GM18508 (cell line): ENCODE results near the gene ZNF8.
"Not testable (repeated sequence)": the region's sequence is repeated elsewhere in the genome, so short reads cannot be mapped to it uniquely, and the experiment has no call there.

ENCODE experiments used
- ATAC-seq: cut with Tn5 transposase; IDR thresholded peaks from one replicate; pipeline ENCODE4 v1.9.1; 2021; ENCODE audit warnings: moderate number of reproducible peaks; ENCODE audit not compliant: insufficient read depth, unreplicated experiment

ZNF8 gene

DNA sequence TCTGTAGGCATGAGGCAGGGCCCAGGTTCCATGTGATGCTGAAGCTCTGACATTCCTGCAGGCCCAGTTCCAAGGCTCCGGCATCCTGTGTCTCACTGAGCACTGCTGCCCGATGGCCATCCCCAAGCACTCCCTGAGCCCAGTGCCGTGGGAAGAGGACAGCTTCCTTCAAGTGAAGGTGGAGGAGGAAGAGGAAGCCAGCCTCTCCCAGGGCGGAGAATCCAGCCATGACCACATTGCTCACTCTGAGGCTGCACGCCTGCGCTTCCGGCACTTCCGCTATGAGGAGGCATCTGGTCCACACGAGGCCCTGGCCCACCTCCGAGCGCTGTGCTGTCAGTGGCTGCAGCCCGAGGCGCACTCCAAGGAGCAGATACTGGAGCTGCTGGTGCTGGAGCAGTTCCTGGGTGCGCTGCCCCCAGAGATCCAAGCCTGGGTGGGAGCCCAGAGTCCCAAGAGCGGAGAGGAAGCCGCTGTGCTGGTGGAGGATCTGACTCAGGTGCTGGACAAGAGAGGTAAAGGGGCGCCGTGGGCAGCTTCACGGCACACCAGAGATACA is 56.0 kb downstream of the ZNF8 start:
- ATAC-seq = no peak

DNA sequence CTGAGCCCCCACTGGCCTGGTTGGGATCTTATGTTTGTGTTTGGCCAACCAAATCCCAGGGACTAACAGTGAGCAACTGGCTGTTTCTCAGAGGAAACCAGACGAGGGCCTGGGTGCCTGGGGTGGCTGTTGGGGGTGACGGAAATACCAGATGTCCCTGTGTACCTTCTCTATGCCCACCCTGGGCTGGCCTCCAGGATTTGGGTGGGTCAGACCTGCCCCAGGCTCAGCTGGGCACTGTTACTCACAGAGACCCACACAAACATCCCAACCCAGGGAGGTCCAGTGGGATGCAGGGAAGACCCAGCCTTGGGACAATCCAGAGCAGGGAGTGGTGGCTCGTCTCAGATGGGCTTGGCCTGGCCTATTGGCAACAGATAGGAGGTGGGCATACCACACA is 56.9 kb downstream of the ZNF8 start:
- ATAC-seq = no peak

DNA sequence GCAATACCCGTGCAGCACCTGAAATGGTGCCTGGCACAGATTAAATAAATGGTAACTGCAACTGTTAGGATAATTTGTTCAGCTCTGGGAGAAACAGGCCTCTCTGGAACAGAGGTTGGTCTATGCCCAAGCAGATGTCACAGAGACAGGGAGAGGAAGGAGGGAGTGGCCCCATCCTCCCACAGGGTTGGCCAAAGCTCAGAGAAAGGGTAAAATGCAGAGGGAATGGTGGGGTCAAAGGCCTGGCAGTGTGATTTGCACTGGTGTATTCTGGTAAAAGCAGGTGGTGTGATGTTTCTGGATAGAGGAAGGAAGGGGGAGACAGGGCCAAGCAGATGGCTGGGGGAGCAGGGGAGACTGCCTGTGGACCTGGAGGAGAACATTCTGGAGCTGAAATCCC is 57.5 kb downstream of the ZNF8 start:
- ATAC-seq = no peak

DNA sequence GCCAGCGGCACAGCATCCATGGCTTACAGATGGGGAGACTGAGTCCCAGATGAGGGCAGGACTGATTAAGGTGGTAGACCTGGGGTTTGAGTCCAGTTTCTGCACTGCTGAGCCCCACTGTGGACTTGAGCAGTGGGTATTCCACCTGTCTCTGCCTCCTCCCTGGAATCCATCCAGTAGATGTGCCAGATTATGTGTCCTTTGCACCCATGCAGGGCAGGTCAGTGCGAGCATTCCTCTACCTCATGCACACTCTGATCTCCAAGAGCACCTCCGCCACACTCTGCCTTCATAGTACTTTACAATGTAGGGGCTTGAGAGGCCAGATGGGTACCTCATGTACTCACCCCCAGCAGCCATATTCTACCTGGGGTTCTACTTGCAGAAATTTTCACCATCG is 58.1 kb downstream of the ZNF8 start:
- no peak for ATAC-seq

DNA sequence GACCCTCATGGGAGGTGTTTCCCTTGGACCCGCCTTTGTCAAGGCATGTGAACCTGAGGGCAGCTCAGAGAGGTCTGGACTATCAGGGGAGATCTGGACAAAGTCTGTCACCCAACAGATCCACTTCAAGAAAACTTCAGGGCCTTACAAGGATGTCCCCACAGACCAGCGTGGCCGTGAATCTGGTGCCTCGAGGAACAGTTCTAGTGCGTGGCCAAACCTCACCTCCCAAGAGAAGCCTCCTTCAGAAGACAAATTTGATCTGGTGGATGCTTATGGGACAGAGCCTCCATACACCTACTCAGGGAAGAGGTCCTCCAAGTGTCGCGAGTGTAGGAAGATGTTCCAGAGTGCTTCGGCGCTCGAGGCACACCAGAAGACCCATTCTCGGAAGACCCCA is 59.6 kb downstream of the ZNF8 start:
- no peak for ATAC-seq

DNA sequence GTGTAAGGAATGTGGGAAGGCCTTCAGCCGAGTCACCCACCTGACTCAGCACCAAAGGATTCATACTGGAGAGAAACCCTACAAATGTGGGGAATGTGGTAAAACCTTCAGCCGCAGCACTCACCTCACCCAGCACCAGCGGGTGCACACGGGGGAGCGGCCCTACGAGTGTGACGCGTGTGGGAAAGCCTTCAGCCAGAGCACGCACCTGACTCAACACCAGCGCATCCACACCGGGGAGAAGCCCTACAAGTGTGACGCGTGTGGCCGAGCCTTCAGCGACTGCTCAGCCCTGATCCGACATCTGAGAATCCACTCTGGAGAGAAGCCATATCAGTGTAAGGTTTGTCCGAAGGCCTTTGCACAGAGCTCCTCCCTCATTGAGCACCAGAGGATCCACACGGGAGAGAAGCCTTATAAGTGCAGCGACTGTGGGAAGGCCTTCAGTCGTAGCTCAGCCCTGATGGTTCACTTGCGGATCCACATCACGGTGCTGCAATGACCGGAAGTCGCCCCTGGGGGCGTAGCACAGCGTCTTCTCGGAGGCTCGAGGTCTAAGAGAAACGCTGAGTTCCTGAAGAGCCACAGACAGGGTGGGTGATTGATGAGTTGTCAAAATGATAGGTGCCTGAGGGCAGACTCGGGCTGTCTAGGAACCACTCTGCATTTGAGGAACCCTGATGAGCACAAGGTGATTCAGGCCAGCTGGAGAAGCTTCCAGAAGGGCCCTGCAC is 60.2 kb downstream of the ZNF8 start:
- no peak for ATAC-seq

DNA sequence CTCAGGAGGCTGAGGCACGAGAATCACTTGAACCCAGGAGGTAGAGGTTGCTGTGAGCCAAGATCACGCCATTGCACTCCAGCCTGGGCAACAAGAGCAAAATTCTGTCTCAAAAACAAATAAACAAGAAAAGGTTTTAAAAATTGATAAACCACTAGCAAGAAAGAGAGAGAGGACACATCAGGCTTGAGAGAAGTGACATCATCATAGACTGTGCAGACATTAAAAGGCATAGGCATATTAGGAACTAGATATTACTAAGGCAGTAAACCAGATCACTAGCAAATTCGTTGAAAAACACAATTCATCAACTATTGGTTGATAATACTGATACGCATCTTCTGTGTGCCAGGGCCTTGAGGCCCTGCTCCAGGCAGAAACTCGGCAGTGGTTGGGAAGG is 66.8 kb downstream of the ZNF8 start:
- no peak for ATAC-seq

DNA sequence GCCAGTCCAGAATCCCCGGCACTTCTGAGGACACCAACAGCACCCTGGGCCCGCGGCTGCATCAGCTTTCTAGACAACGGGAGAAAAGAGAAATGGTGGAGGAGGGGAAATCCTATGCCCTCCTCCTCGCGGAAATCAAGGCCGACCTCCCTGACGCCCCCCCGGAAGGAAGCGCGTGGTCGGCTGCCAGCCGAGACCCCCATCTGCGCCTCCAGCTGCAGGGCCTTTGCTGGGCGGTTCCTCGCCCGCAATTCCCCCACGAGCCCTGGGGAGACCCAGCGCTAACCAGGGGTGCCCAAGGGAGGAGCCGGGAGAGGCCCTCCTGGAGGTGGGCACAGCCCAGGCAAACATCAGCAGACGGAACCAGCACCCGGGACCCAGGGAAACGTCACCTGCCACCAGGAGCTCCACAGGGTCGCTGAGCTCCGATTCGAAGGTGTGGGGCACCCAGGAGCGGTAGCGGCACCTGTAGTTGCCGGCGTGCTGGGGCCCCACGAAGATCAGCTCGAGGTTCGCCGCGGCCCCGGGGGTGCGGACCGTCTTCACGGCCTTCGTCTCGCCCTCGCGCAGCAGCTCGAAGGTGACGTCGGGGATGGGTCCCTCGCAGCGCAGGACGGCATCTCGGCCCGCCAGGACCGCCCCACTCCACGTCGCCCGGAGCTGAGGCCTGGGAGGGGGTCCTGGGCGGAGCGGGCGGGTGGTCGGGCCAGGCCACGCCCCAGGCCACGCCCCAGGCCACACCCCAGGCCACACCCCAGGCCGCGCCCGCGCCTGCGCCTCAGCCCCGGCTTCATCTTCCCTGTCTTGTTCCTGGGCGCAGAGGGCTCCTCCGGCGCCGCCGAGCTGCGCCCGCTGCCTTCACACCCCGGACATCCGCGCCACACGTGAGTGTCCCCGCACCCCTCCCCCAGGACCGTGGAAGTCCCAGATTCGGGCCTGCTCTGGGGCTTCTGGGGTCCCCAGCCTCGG is 68.5 kb downstream of the ZNF8 start:
- no peak for ATAC-seq

DNA sequence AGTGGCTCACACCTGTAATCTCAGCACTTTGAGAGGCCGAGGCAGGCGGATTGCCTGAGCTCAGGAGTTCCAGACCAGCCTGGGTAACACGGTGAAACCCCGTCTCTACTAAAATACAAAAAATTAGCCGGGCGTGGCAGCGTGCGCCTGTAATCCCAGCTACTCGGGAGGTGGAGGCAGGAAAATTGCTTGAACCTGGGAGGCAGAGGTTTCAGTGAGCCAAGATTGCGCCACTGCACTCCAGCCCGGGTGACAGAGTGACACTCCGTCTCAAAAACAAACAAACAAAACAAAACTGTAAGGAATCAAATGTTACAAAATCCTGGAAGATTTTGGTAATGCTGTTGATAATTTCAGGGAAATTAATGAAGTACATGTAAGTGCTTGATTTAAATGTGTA is 69.3 kb downstream of the ZNF8 start:
- not testable (repeated sequence) for ATAC-seq

DNA sequence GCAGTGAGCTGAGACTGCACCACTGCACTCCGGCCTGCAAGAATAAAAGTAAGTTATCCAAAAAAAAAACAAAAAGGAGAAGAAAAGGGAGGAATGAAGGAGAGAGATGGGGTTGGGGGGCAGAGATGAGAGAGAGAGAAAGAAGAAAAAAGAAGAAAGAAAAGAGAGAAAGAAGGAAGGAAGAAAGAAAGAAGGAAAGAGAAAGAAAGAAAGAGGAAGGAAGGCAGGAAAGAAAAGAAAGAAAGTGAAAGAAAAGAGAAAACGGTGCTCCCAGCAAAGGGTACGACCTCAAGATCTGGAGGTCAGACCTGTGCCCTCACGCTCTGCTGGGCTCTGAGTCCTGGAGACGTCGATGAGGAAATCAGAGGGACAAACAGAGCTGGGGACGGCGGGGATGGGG is 70.8 kb downstream of the ZNF8 start:
- no peak for ATAC-seq

DNA sequence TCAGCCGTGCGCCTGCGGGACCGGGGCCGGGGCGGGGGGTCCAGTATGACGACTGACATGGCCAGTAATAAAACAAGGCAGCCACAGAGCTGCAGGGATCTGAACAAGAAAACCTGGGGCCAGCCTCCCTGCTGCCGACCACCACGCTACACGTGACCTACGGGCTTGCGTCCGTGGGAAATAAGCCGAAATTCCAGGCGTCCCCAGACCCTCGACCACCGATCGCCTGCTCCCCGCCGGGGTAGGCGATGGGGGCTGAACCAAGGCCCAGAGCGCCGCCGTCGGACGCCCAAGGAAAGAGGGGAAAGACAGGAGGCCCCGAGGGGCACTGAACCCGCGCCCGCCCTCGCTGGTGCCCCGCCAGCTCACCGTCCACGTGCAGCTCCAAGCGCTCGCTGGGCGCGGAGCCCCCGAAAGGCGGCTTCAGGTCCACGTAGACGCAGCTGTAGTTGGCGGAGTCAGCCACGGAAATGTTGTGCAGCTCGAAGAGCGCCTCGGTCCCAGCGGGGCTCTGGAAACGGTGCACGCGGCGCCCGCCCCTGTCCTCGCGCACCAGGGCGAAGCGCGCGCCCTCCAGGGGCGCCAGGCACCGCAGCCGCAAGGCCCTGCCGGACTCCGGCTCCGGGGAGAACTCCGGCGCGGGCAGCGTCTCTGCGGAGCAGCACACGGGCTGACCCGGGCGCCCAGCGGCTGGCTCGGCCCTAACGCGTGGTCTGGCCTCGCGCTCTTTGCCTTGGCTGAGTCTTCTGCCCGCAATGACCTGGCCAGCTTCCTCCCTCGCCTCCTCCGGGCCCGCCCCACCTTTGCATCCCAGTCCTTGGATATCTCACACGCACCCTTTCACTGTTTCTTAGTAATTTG is 71.5 kb downstream of the ZNF8 start:
- ATAC-seq = no peak

DNA sequence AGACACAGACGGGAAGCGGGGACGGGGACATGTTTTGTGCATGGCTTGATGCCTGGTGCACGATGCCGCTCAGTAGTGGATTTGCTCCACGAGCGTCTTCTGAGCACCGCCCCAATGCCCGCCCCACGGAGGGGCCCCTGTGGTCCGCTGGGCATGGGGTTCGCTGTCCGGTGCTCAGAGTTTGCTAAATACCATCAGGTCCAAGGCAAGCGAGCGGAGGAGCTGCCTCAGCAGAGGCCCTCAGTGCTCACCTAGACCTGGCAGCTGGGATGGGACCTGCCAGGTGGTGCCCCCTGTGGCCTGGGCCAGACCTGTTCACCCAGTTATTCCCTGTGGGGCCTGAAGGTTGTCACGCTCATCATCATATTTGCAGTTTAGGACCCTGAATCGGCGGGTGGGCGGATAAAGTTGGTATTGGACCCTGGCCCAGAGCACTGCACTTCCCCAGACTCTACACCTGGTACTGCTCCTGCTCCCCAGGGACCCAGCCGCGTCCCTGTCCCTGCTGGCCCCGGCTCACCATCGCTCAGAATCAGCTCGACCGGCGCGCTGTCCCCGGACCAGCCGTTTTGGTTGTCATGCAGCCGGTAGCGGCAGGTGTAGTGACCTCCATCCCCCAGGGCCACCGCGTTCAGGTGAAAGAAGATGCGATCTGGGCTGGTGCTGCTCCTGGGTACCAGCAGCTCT is 72.3 kb downstream of the ZNF8 start:
- ATAC-seq = no peak

DNA sequence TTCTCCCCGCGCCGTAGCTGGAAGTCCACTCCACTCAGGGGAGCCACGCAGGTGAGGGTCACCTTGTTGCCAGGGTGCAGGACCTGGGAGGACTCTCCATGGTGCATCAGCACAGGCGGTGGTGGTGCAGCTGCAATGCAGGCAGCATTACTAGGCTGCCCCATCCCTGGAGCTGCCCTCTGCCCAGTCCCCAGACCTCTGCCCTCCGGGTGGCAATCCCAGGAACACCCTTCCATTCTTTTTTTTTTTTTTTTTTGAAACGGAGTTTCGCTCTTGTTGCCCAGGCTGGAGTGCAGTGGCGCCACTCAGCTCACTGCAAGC is 72.8 kb downstream of the ZNF8 start:
- ATAC-seq = no peak

DNA sequence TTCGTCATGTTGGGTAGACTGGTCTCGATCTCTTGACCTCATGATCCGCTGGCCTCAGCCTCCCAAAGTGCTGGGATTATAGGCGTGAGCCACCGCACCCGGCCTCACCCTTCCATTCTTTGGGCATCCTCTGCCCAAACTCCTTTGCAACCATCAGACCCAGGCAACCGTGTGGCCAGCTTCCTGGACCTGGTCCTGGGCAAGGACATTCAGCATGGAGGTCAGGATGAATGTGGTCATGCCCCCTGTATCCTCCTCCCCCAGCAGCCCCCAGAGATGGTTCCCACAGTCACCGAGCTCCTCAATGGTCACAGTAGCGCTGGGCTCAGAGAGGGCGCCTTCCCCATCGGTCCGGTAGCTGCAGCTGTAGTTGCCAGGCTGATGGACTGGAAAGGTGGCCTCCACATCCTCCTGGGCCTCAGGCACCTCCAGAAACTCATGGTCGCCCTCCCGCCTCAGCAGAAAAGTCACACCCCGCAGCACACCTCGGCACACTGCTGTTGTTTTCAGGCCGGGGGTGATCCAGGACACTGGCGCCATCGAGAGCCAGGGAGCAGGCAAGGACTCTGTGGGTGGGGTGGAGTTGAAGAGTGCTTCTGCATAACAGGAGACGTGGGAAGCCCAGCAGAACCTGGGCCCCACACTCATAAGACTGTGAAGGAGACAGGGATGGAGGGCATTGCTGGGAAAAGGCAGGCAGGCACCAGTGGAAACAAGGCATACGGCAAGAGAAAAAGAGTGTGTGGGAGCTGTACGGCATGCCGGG is 73.4 kb downstream of the ZNF8 start:
- no peak for ATAC-seq
